CD4-positive, alpha-beta T cell treated with Interferon gamma for 1 hour (primary cell): ENCODE results near the gene NTHL1.

Experiments used
- DNase-seq: peaks from one replicate; pipeline ENCODE4 v3.0.0-alpha.2; 2020

Gene NTHL1

DNA sequence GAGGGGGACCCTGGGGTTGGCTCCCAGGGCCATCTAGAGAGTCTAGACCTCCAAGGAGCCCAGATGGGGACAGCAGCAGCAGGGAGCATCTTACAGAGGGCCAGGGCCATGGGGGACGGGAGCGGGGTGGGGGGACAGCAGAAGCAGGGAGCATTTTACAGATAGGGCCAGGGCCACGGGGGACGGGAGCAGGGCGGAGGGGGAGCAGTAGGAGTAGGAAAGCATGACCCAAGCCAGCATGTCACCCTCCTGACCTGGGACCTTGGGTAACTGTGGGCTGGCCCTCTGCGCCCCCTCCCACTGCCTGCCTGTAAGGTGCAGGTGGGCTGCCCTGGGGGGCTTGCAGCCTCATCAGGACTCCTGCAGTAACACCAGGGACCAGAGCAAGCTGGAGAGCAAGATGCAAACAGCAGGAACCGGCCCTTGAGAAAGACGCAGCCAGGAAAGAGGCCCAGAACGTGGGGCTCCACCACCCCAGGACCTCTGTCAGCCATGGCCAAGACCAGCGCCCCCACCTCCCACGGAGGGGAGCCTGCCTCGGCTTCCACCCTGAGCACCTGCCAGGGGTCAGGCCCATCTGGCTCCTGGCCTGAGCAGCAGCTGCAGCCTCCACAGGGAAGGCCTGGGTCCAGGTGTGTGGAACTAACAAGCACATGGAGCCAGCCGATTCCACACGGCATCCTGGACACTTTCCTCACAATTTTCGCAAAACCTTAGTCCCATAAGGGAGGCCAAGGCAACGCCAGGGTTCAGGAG is 40.4 kb downstream of the NTHL1 start:
- DNase-seq = no peak

DNA sequence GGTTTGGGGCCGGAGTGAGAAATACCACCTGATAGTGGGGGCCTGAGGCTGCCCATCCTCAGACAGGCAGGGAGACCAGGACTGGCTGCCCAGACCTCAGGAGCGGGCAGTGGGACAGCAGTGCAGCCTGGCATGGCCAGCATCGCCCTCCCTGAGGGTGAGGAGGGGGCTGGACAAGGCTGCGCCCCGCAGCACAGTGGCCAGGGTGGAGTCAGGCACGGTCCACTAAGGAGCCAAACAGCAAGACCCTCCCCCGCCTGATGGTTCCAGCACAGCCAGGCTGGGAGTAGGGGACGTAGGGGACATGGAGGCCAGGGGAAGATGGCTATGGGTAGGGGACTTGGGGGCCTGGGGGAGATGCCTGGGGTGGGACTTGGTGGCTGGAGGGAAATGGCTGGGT is 41.3 kb downstream of the NTHL1 start:
- DNase-seq = no peak

DNA sequence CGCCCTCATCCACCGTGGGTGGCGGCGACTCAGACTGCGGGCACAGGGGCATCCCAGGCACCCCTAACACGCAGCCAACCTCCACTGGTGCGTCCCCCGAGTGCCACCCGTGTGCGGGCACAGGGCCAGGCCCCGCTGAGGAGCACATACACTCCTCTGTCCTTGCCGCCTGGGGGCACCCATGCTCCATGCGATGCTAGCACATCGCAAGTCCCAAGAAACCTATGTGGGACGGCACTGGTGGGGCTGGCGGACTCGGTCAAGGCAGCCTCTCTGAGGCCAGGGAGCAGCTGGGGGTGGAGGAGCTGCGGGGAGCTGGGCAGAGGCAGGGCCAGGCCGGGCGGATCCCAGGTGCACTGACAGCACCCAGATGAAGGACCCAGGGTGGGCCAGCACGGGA is 42.0 kb downstream of the NTHL1 start:
- peak; percentile 28 for DNase-seq

DNA sequence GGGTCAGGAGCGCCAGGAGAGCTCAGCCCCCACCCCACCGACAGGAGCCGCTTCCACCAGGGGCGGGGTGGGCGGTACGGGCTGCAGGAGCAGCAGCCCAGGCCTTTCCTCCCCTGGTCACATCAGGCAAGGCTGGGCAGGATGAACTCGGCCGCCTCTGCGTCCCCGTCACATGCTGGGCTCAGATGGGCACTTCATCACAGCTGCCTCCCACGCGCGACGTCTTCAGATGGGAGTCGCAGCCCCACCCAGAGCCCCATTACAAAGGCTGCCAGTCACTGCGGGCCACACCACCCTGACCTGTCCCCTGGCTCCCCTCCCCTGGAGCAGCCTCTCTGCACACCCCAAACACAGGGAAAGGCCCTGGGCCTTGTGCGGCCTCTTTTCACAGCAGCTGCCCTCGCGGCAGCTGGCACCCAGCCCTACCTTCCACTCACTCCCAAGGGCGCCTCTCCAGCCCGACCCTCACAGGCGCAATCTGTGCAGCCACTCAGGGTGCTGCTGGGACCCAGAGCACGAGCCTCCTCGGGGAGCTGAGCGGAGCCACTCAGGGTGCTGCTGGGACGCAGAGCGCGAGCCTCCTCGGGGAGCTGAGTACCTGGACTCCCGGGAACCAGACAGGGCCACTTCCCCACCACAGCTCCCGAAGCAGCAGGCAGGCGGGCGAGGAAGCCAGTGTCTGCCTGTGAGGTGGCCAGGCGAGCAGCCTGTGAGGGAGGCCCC is 42.7 kb downstream of the NTHL1 start:
- DNase-seq = no peak

DNA sequence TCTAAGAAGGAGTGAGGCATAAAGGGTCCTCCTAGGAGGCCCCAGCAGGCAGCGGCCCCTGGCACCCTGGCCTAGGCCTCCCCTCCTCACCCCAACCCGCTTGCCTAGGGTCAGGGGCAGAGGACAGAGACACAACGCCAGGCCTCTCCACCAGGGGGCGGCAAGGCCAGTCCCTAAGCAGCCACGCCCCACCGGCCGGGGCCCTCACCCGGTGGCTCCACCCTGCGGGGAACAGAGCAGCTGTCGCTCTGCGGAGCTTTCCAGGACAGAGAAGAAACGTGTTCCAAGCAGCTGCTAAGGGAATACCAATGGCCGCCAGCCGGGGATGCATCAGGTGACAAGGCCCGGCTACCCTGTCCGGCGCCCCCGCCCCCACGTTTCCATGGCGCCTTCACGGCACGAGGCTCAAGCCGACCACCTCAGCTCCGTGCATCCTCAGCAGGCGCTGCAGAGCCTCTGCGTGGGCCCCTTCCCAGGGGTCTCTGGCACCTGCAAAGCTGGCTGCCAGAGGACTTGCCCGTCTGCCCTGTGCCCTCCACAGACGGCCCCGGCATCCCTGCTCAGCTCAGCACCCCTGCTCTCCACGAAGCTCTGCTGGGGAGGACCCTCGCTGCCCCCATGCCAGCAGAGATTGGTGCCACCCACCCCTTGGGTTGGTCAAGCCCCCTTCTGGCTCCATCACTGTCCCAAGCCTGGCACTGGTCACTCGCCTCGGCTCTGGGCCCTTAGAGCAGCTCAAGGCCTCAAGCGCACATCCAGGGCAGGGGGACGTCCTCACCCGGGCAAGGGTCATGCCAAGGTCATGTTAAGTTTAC is 43.6 kb downstream of the NTHL1 start:
- peak; percentile 85 for DNase-seq

DNA sequence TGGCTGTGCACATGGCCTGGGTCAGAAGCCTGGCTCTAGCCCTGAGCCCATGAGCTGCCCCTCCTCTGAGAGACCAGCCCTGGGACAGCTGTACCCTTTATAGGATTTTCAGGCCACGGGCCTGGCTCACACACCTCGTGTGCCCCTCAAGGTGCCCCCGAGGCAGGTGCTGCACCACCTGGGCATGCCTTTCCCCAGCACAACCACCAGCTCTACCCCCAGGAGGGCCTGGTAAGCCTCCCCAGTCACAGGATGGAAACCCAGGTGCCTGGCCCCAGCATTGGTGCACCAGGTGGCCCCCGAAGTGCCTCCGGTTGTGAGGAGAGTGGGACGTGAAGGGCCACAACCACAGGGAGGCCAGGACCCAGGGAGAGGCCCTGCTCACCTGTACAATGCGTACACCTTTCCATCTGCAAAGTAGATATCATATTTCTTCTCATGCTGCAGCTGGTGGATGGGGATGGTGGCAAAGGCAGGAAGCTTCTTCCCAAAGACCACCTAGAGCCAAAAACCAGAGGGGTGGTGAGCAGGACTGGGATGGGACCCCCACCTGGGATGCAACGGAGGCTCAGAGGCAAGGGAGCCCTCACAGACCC is 44.3 kb downstream of the NTHL1 start:
- DNase-seq = no peak

DNA sequence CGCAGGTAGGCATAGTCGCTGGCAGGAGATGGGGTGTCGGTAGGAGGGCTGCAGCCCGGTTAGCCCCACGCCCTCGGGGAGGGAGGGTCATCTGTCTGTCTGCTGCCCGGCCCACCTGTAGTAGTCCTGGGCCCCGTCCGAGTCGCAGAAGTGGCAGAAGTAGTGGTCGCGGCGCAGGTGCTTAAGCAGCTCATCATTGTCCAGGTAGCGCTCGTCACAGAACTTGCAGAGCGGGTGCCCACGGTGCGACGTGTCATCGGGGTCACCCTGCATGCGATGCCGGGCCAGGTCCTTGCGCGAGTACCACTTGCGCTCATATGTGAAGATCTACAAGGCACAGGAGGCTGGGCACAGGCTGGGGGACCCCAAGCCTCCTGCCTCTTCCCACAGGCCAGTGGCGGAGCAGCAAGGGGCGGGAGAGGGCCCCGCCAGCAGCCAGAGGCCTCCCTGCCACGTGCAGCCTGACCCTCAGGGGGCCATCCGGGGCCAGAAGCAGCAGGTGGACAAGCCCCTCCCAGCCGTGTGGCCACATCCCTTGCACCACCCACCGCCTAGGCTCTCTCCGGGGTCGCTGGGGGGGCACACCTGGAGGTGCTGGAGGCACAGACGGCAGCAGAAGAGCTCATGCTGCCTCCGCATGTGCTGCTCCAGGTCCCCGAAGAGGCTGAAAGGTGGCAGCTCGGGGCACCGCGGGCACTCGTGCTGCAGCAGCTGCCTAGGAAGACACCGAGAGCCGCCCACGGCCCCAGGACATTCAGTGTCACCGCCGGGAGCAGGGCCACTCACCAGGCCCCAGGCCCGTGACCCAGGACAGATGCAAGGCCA is 45.0 kb downstream of the NTHL1 start:
- no peak for DNase-seq

DNA sequence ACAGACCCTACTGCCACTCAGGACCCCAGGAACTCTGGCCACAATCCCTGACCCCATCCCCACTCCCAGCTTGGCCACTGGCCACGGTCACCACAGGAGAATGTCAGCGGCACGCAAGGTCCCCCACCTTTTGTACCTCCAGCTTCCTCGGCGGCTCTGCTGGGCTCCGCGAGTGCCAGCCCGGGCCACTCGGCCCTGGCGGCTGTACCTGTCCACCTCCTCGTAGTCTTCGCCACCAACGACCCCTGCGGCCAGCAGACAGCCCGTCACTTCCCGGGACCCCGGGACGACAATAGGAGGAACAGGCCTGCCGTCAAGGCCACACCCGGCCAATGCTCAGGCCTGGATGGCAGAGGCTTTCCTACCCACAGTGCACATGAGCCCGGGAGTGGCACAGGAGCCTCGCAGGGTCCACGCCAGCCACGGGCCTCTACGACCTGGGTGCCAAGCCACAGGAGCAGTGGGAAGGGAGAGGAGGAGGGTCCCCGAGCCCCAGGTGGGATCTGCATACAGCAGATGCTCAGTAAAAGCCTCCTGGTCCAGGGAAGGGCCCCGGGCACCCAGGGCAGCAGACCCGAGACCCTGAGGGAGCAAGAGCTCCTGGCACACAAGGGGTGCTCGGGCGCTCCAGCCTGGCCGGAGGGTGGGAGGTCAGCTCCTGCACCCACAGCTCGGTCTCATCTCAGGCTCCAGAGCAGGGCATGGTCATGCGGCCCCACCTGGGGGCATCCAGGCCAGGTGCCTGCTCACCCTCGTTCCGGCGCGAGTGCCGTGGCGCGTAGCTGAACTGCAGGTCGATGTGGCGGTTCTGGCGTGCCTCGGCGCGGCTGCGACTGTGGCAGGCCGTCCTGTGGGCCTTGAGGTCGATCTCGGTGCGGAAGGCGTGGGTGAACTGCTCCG is 45.9 kb downstream of the NTHL1 start:
- DNase-seq = no peak

DNA sequence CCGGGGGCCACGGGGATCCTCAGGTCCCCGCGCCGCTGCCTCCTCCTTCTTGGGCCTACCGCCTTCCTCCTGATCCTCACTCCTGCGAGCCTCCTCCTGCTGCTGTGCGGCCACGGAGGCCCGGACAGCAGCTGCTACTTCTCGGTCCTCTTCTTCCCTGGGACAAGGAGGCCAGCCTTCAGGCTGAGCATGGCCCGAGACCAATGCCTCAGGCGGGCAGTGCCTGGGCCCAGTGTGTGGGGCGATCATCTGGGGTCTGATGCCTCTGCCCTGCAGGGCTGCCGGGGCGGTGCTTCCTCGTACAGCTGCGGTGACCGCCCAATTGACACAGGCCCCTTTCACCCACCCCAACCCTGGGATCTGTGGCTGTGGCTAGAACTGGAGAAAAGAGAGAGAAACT is 46.6 kb downstream of the NTHL1 start:
- no peak for DNase-seq

DNA sequence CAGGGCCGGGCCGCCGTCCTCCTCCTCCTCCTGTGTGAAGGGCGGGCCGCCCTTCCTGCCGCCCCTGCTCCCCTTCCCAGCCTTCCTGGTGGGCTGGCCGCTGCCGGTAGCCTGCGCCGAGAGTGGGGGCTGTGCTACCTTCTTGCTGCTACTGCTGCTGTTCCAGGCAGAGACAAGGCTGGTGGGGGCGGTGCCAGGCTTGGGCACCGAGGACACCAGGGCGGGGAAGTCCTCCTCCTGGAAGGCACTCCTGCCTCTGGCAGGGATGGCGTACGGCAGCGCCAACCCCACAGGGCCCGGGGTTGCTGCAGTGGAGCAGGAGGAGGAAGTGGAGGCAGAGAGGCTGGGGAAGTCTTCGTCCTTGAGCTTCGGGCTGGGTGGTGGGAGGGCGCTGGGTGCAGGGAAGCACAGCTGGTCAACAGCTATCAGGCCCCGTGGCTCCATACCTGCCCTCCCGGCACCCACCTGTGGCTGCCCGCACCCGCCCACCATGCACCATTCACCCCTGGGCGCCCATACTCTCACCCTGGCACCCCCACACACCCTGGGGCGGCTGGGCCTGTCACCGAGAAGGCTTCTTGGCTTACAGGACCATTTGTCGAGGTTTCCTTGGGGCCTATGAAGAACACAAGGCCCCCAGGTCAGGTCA is 47.6 kb downstream of the NTHL1 start:
- DNase-seq = no peak

DNA sequence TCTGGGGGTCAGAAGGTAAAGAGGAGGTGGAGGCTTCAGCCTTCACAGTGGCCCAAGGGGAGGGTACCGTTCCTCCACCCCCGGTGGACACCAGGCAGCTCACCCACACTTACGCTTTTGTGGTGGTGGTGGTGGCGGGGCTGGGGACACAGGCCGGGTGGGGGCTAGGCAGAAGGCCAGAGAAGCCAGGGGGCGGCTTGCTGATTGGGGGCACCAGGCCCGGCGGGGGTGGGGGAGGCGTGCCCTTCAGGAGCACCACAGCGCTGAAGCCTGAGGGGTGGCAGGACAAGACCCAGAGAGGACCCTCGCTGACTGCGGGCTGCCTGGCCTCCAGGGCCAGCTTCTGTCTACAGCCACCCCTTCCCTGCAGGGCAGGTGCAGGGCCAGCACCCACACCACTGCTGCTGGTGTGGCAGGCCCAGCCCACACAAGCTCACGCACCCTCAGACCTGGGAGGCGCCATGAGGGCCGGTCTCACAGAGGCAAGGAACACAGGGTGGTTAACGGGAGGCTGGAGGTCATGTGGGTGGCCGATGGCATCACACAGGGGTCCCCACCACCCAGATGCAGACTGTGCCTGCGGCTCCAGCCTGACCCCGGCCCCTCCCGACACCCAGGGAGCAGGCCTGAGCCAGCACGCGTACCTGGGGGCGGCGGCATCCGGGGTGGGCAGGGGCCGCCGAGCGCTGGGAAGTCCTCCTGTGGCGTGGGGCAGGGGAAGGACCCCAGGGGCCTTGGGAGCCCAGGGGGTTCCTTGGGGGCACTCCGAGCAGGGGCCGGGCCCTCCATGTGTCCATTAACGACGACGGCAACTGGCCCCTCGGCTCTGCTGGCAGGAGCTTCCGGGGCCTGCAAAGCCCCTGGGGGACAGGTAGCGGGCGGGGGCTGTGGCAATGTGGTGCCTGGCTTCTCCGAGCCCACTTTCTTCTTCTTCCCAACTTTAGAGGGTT is 48.5 kb downstream of the NTHL1 start:
- no peak for DNase-seq

DNA sequence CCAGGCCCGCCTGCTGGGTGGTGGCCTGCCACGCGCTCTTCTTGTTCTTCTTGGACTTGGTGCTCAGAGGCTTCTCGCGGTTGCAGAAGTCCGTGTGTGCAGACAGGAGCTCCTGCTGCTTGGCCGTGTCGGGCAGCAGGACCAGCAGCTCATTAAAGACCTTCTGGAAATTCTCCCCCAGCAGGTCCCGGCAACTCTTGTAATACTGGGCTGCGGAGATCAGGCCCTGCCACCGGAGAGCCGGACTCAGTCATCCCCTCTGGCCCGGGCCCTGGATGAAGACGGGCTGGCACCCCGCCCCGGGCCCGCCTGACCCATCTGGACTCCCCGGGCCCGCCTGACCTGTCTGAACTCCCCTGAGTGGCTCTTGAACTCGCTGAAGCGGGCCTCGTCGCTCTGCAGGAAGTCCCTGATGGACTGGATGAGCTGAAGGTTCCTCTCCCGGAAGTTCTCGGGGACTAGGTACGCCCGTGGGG is 49.2 kb downstream of the NTHL1 start:
- DNase-seq = no peak

DNA sequence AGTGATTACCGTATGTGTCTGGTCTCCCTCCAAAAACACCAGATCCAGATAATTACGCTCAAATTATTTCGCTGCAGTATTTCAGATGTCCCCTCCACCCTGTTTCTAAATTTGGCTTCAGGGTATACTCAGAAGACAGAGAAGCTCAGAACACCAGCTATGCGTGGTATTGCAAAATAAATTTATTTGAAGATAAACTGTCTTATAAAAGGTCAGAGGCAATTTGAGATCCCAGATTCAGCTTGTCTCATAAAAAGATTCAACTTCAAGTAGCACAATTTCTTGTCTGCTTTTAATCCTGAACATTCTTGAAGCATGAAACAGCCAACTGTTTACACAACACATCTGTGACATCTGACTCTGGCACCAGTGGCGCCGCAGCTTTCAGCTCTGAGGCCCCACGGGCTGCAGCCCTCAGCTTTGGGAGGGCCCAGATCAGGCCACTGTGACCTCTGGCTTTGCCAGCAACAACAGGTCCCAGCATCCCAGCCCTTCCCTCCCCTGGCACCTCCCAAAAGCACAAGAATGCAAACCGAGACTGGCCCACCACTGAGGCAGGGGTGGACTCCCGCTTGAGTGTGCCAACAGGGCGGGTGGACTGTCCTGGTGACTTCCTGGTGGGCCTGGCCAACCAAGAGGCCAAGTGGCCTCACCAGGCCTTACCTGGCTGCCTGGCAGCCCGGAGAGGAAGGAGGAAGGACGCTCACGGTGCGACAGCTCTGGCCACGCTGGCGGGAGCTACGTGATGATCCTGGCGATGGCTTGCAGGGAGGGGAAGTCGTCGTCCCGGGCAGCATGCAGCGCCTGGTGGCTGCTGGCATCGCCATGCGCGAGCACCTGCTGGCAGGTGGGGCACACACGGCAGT is 49.9 kb downstream of the NTHL1 start:
- no peak for DNase-seq

DNA sequence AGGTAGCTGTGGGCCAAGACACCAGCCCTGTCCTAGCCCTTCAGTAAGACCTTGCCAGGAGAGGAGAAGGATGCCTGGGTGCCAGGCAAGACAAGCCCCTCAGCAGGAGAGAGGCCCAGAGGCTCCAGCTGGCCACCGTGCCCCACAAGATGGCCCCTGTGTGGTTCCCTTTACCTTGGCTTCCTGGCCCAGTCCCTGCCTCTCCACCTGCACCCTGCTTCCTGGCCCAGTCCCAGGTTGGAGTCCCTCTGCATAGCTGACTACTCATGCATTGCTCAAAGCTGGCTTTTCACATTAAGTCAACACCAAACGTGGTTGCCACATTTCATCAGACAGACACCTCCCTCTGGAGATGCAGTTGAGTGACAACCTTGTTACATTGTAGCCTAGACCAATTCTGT is 53.9 kb downstream of the NTHL1 start:
- DNase-seq = no peak

DNA sequence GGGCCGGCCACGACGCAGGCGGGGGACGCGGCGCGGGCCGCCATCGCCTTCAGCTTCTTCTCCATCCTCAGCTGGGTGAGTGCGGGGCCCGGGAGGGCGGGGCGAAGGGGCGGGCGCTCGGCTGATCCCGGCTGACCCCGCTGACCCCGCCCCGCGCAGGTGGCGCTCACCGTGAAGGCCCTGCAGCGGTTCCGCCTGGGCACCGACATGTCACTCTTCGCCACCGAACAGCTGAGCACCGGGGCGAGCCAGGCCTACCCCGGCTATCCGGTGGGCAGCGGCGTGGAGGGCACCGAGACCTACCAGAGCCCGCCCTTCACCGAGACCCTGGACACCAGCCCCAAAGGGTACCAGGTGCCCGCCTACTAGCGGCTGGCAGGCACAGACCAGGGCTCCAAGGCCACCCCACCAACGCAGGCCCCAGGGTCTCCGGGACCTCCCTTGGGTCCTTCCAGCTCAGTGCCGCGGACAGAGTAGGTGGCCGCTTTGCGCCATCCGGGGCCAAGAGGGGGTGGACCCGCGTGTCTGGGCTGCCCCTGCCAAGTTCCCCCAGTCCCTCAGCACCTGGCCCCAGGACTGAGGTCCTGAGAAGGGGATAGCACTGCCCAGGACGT is 54.8 kb downstream of the NTHL1 start:
- DNase-seq = no peak

DNA sequence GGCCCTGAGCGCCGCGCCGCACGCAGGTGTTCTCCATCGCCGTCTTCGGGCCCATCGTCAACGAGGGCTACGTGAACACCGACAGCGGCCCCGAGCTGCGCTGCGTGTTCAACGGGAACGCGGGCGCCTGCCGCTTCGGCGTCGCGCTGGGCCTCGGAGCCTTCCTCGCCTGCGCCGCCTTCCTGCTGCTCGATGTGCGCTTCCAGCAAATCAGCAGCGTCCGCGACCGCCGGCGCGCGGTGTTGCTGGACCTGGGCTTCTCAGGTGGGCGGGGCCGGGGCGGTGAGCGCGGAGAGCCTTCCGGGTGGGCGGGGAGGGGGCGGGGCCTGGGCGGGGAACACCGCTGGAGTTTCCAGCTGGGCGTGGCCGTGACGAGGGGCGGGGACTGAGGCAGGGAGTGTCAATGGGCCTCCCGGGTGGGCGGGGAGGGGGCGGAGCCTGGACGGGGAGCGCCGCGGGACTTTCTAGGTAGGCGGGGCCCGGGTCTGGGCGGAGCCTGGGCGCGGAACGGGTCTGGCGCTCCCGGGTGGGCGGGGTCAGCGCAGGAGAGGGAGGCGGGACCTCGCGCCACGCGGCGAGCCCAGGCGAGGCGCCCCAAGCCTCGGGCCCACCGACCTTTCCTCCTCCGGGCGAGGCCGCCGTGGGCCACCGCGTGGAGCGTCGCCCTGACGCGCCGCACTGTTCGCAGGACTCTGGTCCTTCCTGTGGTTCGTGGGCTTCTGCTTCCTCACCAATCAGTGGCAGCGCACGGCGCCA is 55.5 kb downstream of the NTHL1 start:
- DNase-seq = peak; percentile 96

DNA sequence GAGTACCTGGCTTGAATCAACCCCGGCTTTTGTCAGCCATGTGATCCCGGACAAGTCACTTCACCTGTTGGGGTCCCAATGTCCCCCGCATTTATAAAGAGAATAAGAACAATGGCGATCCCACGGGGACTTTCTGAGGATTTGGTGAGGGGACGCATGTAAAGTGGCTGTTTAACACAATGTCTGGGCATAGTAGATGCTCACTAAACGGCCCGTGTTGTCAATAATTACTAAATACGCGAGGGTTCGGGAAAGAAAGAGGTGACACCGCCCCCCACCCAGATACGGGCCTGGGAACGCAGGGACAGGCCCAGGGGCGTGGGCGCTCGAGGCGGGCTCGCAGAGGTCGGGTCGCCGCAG is 56.1 kb downstream of the NTHL1 start:
- no peak for DNase-seq
